K562 (cell line): ENCODE results near the gene WDR1. TPM values are rescaled to one million over a fixed set of nuclear protein-coding genes. Genes with fewer than 3 reads are reported as not detected.

Experiments used
- CBFB ChIP-seq: sonication (generic); formaldehyde crosslinking; IDR thresholded peaks from 2 replicates; pipeline ENCODE4 v1.4.0; 2020; ENCODE audit warnings: mild to moderate bottlenecking, missing genetic modification reagents
- CREB1 ChIP-seq, 2 experiments: sonication (generic) in 1 of 2; formaldehyde crosslinking in 1 of 2; IDR thresholded peaks; 2 replicates each; pipeline versions ENCODE4 v1.6.1 to v1.8.0; 2012 to 2022; ENCODE audit warnings: inconsistent platforms in 1 of 2, mild to moderate bottlenecking in 1 of 2, missing genetic modification reagents in 1 of 2, moderate library complexity in 1 of 2
- CREB3 ChIP-seq: fragments of 450-650 bp; conservative IDR thresholded peaks from 2 replicates; pipeline ENCODE4 v1.6.1; 2016; ENCODE audit warnings: missing genetic modification characterization, low read depth, mild to moderate bottlenecking, missing compliant biosample characterization, moderate library complexity
- CTCF ChIP-seq, 3 experiments: IDR thresholded peaks in 2 of 3; conservative IDR thresholded peaks in 1 of 3; 2 replicates each; pipeline ENCODE4 v1.5.1; 2011 to 2012; ENCODE audit warnings: low read length in 3 of 3, mild to moderate bottlenecking in 3 of 3, control low read depth in 2 of 3, improper control_type of control experiment in 1 of 3, inconsistent platforms in 1 of 3, low read depth in 1 of 3, mixed read lengths in 1 of 3, moderate library complexity in 1 of 3; ENCODE audit not compliant: insufficient read depth in 2 of 3
- KLF1 ChIP-seq: fragments of 450-650 bp; IDR thresholded peaks from 2 replicates; pipeline ENCODE4 v1.6.1; 2016; ENCODE audit warnings: missing genetic modification characterization, missing compliant biosample characterization
- KLF6 ChIP-seq: fragments of 250-450 bp; sonication (Bioruptor Pico); IDR thresholded peaks from 2 replicates; pipeline ENCODE4 v1.4.0; 2020; ENCODE audit warnings: mild to moderate bottlenecking, moderate library complexity, borderline replicate concordance
- NR0B1 ChIP-seq: fragments of 450-650 bp; IDR thresholded peaks from one replicate; pipeline ENCODE4 v1.6.1; 2018; ENCODE audit warnings: mild to moderate bottlenecking, moderate library complexity; ENCODE audit not compliant: partially characterized antibody
- PHF20 ChIP-seq: fragments of 450-650 bp; IDR thresholded peaks from 2 replicates; pipeline ENCODE4 v1.6.1; 2018; ENCODE audit not compliant: partially characterized antibody
- PRDM10 ChIP-seq: fragments of 450-650 bp; IDR thresholded peaks from 2 replicates; pipeline ENCODE4 v1.6.1; 2018; ENCODE audit not compliant: partially characterized antibody
- RBM17 ChIP-seq: fragments of 200-400 bp; formaldehyde crosslinking; IDR thresholded peaks from 2 replicates; pipeline ENCODE4 v1.6.1; 2017; ENCODE audit warnings: low read depth, mild to moderate bottlenecking, low read length, borderline replicate concordance
- RFX1 ChIP-seq: fragments of 450-650 bp; IDR thresholded peaks from 2 replicates; pipeline ENCODE4 v1.6.1; 2016; ENCODE audit warnings: mild to moderate bottlenecking, moderate library complexity
- STAG1 ChIP-seq: sonication (generic); formaldehyde crosslinking; IDR thresholded peaks from 2 replicates; pipeline ENCODE4 v1.5.0; 2020; ENCODE audit warnings: missing genetic modification reagents, borderline replicate concordance
- ZNF23 ChIP-seq: fragments of 250-450 bp; sonication (Bioruptor Pico); IDR thresholded peaks from 2 replicates; pipeline ENCODE4 v1.4.0; 2020; ENCODE audit warnings: mild to moderate bottlenecking
- ZNF280B ChIP-seq: fragments of 250-450 bp; sonication (Bioruptor Pico); IDR thresholded peaks from 2 replicates; pipeline ENCODE4 v1.5.1; 2021; ENCODE audit warnings: mild to moderate bottlenecking
- ZNF3 ChIP-seq: fragments of 250-450 bp; sonication (Bioruptor Pico); IDR thresholded peaks from 2 replicates; pipeline ENCODE4 v1.5.0; 2021; ENCODE audit warnings: mild to moderate bottlenecking, moderate library complexity
- ZNF384 ChIP-seq: IDR thresholded peaks from 2 replicates; pipeline ENCODE4 v1.6.1; 2012; ENCODE audit warnings: low read depth, low read length, improper control_type of control experiment
- ZNF586 ChIP-seq: fragments of 450-650 bp; formaldehyde crosslinking; conservative IDR thresholded peaks from 2 replicates; pipeline ENCODE4 v1.4.0; 2020; ENCODE audit warnings: mild to moderate bottlenecking, moderate library complexity
- polyA plus RNA-seq, 8 experiments: library from polyadenylated mRNA; depleted of rRNA in 4 of 8; stranded (reverse) in 5 of 8; unstranded in 3 of 8; fragments of >200 nt; fragmentation: Nextera tagmentation in 2 of 8; fragmentation: Illumina TruSeq in 1 of 8; extraction: Ambion mirVana in 2 of 8; extraction: Trizol in 1 of 8; gene quantifications; 2 replicates each; pipeline versions ENCODE4 v1.2.1 to v1.2.3, GENCODE V29; 2011 to 2014; ENCODE audit warnings: inconsistent platforms in 1 of 8, missing spikeins in 1 of 8
- total RNA-seq, 7 experiments: library from RNA; depleted of rRNA in 6 of 7; stranded (reverse); fragments of >200 nt in 6 of 7; fragmentation: Illumina TruSeq in 2 of 7; extraction: Trizol in 2 of 7; gene quantifications; 2 replicates each; pipeline versions ENCODE4 v1.2.1 to v1.2.3, GENCODE V29; 2011 to 2021; ENCODE audit warnings: low replicate concordance in 1 of 7

WDR1 gene
- total and polyA plus RNA-seq, 9 of the 15 experiments (the other 6 are each of a cell fraction or from before 2014, with no cell fraction given) = 16.1 to 213 (median 125) TPM

GRCh38 chr4:10160281-10160856 is 43.8 kb upstream of the WDR1 start (continued):
- TF ChIP-seq CTCF (IDR thresholded peaks at IDR 0.05 in 2 of 3, conservative IDR thresholded peaks at IDR 0.05 in 1 of 3; ENCODE audit: insufficient read depth in 2 of 3, low read depth in 1 of 3, low read length in 3 of 3) (peak; percentile 59 to 83 (median 73); a peak in 5 of 6 replicates), ZNF3 (CRISPR knock-in tag) (no peak), RBM17 (no peak), ZNF280B (CRISPR knock-in tag) (no peak), CREB1 (IDR thresholded peaks at IDR 0.05) (no peak), CREB1 (CRISPR knock-in tag; IDR thresholded peaks at IDR 0.05) (no peak), RFX1 (no peak), ZNF384 (peak; percentile 80), CREB3 (tag) (0 out of 2 replicates have a peak, but pooled peaks have one; percentile 20), NR0B1 (no peak), ZNF23 (CRISPR knock-in tag) (no peak), STAG1 (peak; percentile 26; the same call in 1 of the 2 replicates), KLF6 (no peak), KLF1 (tag) (no peak), PRDM10 (no peak), CBFB (CRISPR knock-in tag) (no peak), PHF20 (no peak), ZNF586 (CRISPR knock-in tag) (no peak)
